Fibroblast of pulmonary artery (primary cell): Measurements from ENCODE around the gene GADD45B.

Experiments
- DNase-seq: peaks from one replicate; pipeline ENCODE4 v3.0.0-alpha.2; 2010; ENCODE audit warnings: low read depth
- H3K4me3 ChIP-seq: replicated peaks from 2 replicates; pipeline ENCODE4 v1.5.1; 2011; ENCODE audit warnings: low read depth, mild to moderate bottlenecking, control low read depth, low read length, moderate library complexity
- CTCF ChIP-seq: IDR thresholded peaks from 2 replicates; pipeline ENCODE4 v1.5.1; 2011; ENCODE audit warnings: mild to moderate bottlenecking, control low read depth, low read length, inconsistent platforms; ENCODE audit errors: missing control alignments

The GADD45B gene

GRCh38 chr19:2483084-2483483 is 7.2 kb downstream of the GADD45B start:
- TF ChIP-seq CTCF = no peak
- no peak for DNase-seq
- H3K4me3 ChIP-seq = no peak overlapping the region

GRCh38 chr19:2483484-2484151 is 7.7 kb downstream of the GADD45B start:
- no peak overlapping the region for H3K4me3 ChIP-seq
- TF ChIP-seq CTCF = no peak
- DNase-seq = no peak

DNA sequence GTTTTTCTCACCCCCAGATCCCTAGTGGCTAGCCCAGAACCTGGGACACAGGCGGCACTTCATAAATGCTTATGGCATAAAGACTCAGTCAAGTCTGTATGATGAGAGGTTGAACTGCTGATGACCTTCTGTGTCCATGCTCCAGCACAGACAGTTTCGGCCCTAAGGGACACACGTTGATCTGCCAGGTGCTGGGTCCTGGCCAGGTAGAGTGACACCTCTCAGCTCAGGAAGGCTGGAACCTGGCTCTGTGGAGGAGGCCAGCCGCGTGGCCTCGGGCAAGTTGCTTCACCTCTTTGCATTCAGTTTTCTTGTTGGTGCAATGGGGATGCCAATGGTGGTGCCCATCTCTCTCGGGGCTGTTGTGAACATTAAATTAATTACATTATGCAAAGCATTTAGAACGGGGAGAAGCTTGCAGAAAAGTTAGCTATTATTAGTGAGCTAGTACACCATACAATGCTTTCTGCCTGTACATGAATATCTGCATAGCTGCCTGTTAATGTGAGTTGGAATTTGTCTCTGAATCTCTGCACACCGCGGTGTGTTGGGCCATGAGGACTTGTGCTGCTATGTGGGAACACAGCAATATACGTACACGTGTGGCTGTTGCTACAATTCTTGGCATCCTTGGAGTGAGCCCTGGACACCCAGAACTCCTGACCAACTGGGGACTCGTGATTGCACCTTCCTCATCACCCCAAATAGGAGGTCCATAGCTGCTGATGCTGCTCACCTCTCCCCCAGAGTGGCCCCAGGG is 8.4 kb downstream of the GADD45B start:
- no peak for TF ChIP-seq CTCF
- DNase-seq = no peak

DNA sequence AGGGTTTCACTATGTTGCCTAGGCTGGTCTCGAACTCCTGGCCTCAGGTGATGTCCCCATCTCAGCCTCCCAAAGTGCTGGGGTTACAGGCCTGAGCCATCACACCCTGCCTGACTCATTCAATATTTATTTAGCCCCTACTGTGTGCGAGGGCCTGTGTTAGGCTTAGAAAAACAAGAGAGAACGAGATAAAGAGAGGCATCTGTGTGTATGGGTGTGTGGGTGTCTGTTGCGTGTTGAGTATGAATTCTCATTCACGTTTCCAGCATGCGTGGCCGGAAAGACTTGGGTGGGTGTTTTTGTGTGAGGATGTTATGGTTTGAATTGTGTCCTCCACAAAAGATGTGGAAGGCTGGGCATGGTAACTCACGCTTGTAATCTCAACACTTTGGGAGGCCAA is 9.5 kb downstream of the GADD45B start:
- DNase-seq = no peak
- no peak for TF ChIP-seq CTCF
- H3K4me3 ChIP-seq = no peak overlapping the region

More for the DNA sequence above, 8.4 kb downstream of the GADD45B start:
- no peak overlapping the region for H3K4me3 ChIP-seq

- no peak overlapping the region for H3K4me3 ChIP-seq
- no peak for DNase-seq
- TF ChIP-seq CTCF = no peak
Measured at GRCh38 chr19:2487090-2487489, 11.2 kb downstream of the GADD45B start.

GRCh38 chr19:2487842-2488241 is 11.9 kb downstream of the GADD45B start:
- H3K4me3 ChIP-seq = no peak overlapping the region
- no peak for DNase-seq
- TF ChIP-seq CTCF = no peak
